BLaER1 (cell line): ENCODE results near the gene MED31.

Experiments
- H3K27ac ChIP-seq: shearing (Covaris generic); formaldehyde crosslinking; 2 replicates; pipeline ENCODE4 v1.8.1; 2022
- H3K27me3 ChIP-seq: shearing (Covaris generic); formaldehyde crosslinking; 2 replicates; pipeline ENCODE4 v1.8.1; 2022
- H3K36me3 ChIP-seq: shearing (Covaris generic); formaldehyde crosslinking; 2 replicates; pipeline ENCODE4 v1.8.1; 2022
- H3K4me1 ChIP-seq: shearing (Covaris generic); formaldehyde crosslinking; 2 replicates; pipeline ENCODE4 v1.8.1; 2022
- H3K4me2 ChIP-seq: shearing (Covaris generic); formaldehyde crosslinking; 2 replicates; pipeline ENCODE4 v1.8.1; 2022
- H3K4me3 ChIP-seq: shearing (Covaris generic); formaldehyde crosslinking; 2 replicates; pipeline ENCODE4 v1.8.1; 2022
- H3K9ac ChIP-seq: shearing (Covaris generic); formaldehyde crosslinking; 2 replicates; pipeline ENCODE4 v1.8.1; 2022
- H3K9me3 ChIP-seq: shearing (Covaris generic); formaldehyde crosslinking; 2 replicates; pipeline ENCODE4 v1.8.1; 2022
- H4K20me1 ChIP-seq: shearing (Covaris generic); formaldehyde crosslinking; 2 replicates; pipeline ENCODE4 v1.8.1; 2022
- Cebpa-rat ChIP-seq: shearing (Covaris generic); IDR thresholded peaks from 2 replicates; pipeline ENCODE4 v1.8.1; 2022

MED31 gene

DNA sequence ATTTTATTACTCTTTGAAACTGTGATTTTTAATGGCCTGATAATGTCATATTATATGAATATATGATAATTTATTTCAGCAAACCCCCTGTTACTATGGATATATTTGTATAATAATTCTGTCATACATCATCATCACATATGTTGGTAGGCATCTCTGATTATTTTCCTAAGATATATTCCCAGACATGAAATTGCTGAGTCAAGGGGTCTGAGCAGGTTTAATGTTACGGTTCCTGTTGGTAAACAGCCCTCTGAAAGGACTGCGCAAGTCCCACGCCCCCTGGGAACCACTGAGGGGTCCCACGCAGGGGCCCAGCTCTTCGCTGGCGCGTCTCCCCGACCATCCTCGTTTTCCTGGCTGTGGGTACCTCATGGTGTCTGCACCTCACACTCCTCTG is 37.5 kb upstream of the MED31 start:
- Histone ChIP-seq H3K9ac (no peak overlapping the region), H3K27ac (no peak overlapping the region), H3K9me3 (no peaks in the 10 kb centered on the region), H3K27me3 (no peaks in the 10 kb centered on the region), H3K36me3 (no peaks in the 10 kb centered on the region), H3K4me2 (no peak overlapping the region), H3K4me1 (no peaks in the 10 kb centered on the region), H3K4me3 (no peak overlapping the region), H4K20me1 (no peaks in the 10 kb centered on the region)
- no peak for TF ChIP-seq Cebpa-rat

DNA sequence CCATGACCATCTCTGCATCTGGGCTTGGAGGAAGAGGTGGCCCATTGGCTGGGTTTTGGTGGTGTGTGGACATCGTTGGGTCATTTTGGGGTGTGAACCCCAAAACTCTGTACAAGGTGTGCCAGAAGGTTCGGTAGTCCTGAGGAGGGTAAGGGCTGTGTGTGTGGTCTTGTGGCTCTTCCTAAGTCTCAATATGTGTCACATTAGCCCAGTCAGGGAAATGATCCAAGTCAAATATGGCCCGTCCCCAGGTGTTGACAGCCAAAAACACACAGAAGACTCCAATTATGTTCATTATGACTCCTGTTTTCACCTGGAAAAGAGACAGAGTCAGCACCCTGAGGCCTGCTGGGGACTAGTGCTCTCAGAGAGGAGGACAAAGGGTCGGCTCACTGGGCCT is 34.6 kb upstream of the MED31 start:
- no peak overlapping the region for H3K4me2 ChIP-seq

DNA sequence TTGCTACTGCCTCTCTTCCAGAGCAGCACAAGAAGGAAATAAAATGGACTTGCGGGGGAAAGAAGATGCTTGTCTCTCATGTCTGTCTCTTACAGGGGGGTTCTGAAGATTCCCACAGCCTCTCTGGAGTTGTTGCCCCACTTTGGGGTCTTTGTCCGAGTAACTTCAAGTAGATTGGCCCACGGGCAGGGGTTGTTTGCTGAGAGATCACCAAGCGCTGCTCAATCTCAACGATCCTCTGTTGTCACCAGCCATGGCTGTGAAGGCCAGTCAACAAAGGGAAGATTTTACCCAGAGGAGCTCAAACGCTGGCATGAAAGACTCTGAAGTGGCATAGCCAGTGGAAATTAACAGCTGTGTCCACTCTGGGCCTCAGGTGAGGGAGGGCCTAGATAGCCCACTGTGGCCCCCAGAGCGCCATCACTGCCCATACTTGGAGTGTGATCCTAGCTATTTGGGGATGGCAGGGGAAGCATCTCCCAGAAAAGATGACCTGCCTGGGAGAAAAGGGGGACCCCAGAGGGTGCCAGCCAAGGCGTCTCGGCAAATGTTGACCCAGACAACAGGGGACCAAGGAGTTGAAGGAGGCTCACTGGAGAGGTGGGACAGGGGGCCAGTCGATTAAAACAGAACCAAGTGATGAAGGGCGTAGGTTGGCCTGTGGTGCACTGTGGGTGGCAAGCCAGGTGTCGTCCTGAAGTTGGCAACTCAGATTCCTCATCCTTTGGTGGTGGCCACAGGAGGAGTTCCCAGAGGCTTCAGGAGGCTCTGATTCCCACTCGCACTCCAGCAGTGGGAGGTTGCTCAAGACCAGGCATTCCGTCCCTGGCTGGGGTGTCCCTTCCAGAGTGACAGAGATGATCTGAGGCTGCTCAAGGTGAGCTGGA is 33.7 kb upstream of the MED31 start:
- Histone ChIP-seq H3K27me3 (peaks cover 8% of the 10 kb centered on the region; the same call in 1 of the 2 replicates), H3K4me2 (no peak overlapping the region), H3K9ac (no peak overlapping the region), H4K20me1 (no peaks in the 10 kb centered on the region), H3K36me3 (no peaks in the 10 kb centered on the region), H3K9me3 (no peaks in the 10 kb centered on the region), H3K27ac (no peak overlapping the region), H3K4me1 (peaks cover 15% of the 10 kb centered on the region), H3K4me3 (no peak overlapping the region)
- no peak for TF ChIP-seq Cebpa-rat

More for the DNA sequence above, 34.6 kb upstream of the MED31 start:
- Histone ChIP-seq H3K4me3 (no peak overlapping the region), H3K9ac (no peak overlapping the region), H3K4me1 (peaks cover 6% of the 10 kb centered on the region), H3K27ac (no peak overlapping the region), H4K20me1 (no peaks in the 10 kb centered on the region), H3K36me3 (no peaks in the 10 kb centered on the region), H3K9me3 (no peaks in the 10 kb centered on the region), H3K27me3 (peaks cover 8% of the 10 kb centered on the region; the same call in 1 of the 2 replicates)
- TF ChIP-seq Cebpa-rat, result no peak

DNA sequence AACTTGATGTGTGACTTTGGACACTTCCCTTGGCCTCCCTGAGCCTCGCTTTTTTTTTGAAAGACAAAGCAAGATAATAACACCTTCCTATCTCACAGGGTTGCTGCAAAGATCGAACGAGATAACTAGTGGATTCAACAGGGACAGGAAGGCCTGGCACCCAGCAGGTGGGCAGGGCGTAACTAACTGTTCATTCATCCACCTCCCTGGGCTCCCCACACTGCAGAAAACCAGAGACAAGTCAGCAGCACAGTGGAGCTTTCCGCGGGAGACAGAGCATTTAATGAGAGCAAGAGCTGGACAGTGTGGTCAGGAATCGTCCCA is 33.0 kb upstream of the MED31 start:
- Histone ChIP-seq H3K9ac (no peak overlapping the region), H3K27me3 (peaks cover 8% of the 10 kb centered on the region; the same call in 1 of the 2 replicates), H3K4me2 (no peak overlapping the region), H3K4me3 (no peak overlapping the region), H3K4me1 (peaks cover 22% of the 10 kb centered on the region), H4K20me1 (no peaks in the 10 kb centered on the region), H3K36me3 (no peaks in the 10 kb centered on the region), H3K27ac (no peak overlapping the region), H3K9me3 (no peaks in the 10 kb centered on the region)
- no peak for TF ChIP-seq Cebpa-rat

DNA sequence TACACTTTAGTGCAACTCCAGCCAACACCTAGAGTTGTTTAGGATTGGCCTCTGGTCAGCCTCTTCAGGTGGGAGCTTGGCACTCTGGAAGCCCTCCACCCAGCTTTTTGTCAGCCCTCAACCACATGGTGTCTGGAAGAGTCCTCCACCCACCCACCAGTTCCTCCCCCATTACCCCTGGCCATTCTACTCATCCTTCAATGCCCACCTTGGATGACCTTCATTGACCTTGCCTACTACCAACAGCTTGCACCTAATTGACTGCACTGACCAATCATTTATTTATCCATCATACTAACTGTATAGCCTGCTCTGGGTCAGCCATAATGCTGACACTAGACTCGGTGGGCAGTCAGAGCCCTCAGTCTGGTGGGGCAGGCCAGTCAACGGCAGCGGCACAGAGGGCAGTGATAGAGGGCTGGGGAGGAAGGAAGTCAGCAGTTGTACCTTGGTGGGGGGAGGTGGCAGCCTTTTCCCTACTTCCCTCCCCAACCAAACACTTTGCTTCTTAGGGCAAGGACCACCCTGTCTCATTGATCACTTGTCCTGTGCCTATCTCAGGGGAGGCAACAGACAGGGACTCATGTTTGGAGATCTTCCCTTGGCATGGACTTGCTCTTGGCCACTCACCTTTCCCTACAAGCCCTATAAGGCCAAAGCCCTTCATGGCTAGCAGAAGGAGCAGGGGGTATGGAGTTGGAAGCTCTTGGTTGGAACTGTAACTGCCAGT is 32.5 kb upstream of the MED31 start:
- no peaks in the 10 kb centered on the region for H3K36me3 ChIP-seq
- no peak overlapping the region for H3K9ac ChIP-seq
- no peaks in the 10 kb centered on the region for H3K9me3 ChIP-seq
- peaks cover 27% of the 10 kb centered on the region for H3K4me1 ChIP-seq
- no peak overlapping the region for H3K4me2 ChIP-seq
- H3K27ac ChIP-seq, result no peak overlapping the region
- no peak for TF ChIP-seq Cebpa-rat
- H4K20me1 ChIP-seq, result no peaks in the 10 kb centered on the region
- H3K27me3 ChIP-seq, result peaks cover 14% of the 10 kb centered on the region
- H3K4me3 ChIP-seq, result no peak overlapping the region

DNA sequence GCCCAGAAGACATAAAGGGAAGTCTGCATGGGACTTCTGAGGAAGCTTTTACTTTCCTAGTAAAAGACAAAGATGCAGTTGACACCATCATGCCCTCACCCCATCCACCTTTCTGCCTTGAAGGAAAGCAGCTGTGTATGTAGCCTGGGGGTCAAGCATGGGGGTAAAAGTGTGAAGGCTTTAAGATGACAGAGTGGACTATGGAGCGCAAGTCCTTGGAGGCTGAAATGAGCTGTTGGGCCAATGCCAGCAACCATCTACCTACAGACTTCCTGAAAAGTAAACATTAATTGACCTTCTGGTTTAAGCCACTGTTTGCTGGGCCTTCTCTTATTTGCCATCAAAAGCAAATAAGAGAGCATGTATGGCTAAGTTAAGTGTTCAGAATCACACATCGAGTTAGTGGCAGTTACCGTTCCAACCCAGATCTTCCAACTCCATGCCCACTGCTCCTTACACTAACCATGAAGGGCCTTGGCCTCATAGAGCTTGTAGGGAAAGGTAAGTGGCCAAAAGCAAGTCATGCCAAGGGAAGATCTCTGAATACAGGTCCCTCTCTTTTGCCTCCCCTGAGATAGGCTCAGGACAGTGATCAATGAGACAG is 31.8 kb upstream of the MED31 start:
- Histone ChIP-seq H3K27ac (no peak overlapping the region), H3K9me3 (no peaks in the 10 kb centered on the region), H3K4me2 (no peak overlapping the region), H3K27me3 (peaks cover 21% of the 10 kb centered on the region), H3K4me1 (peaks cover 34% of the 10 kb centered on the region), H4K20me1 (peaks cover 6% of the 10 kb centered on the region; the same call in 1 of the 2 replicates), H3K9ac (no peak overlapping the region), H3K4me3 (no peak overlapping the region), H3K36me3 (no peaks in the 10 kb centered on the region)
- no peak for TF ChIP-seq Cebpa-rat

DNA sequence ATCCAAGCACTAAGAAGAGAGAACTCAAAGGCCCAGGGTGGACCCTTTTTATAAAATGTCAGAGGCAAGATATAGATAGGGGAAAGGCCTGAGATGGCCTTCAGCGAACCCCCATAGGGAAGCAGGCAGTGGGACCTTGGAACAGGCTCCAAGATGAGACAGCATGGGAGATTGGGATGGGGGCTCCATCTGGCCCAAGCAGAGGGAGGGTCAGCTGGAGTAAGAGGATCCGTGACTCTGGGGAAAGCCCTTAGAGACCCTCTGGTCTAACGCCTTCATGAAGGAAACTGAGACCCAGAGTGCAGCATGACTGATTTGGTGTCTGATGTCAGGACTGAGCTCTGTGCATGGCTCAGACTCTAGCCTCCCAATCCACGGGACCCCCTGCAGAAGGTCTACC is 30.9 kb upstream of the MED31 start:
- Histone ChIP-seq H3K36me3 (no peaks in the 10 kb centered on the region), H3K27me3 (peaks cover 29% of the 10 kb centered on the region), H3K4me3 (no peak overlapping the region), H3K9me3 (no peaks in the 10 kb centered on the region), H3K27ac (no peak overlapping the region), H4K20me1 (peaks cover 14% of the 10 kb centered on the region), H3K4me2 (no peak overlapping the region), H3K9ac (no peak overlapping the region), H3K4me1 (peaks cover 43% of the 10 kb centered on the region)
- TF ChIP-seq Cebpa-rat, result no peak

DNA sequence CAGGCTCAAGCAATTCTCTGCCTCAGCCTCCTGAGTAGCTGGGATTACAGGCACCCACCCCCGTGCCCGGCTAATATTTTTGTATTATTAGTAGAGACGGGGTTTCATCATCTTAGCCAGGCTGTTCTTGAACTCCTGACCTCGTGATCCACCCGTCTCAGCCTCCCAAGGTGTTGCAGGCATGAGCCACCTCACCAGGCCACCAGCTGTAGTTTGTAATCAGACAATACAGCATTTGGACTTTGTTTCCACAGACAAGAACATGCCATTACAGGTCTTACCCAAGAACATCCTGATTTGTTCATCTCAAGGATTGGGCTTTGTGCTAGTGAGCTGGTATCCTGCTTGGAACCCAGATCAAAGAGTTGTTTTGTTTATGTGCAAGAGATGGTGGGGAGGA is 30.3 kb upstream of the MED31 start:
- Histone ChIP-seq H3K9ac (no peak overlapping the region), H3K4me1 (peaks cover 49% of the 10 kb centered on the region), H3K27ac (no peak overlapping the region), H3K36me3 (no peaks in the 10 kb centered on the region), H4K20me1 (peaks cover 21% of the 10 kb centered on the region), H3K27me3 (peaks cover 36% of the 10 kb centered on the region), H3K4me2 (peak overlapping the region; percentile 66; the same call in 1 of the 2 replicates), H3K9me3 (no peaks in the 10 kb centered on the region), H3K4me3 (no peak overlapping the region)
- no peak for TF ChIP-seq Cebpa-rat

DNA sequence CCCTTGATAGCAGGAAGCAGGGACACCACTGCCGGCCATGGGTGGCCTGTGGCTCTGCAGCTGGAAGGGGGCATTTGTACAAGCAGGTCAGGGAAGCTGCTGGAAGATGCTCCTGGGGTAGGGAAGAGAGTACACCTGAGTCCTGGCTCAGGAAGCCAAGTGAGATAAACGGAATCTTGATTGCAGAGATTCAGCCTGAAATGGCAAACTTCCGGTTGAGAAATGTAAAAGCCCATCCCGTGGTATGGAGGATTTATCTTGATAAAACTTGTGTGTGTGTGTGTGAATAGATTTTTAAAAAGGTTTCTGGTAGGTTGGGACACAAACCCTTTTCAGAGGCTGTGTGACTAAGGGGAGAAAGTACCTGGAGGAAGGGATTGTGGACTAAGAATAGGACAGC is 29.8 kb upstream of the MED31 start:
- H3K27me3 ChIP-seq, result peaks cover 41% of the 10 kb centered on the region
- H3K4me1 ChIP-seq, result peaks cover 52% of the 10 kb centered on the region
- no peaks in the 10 kb centered on the region for H3K9me3 ChIP-seq
- H3K4me3 ChIP-seq, result no peak overlapping the region
- peaks cover 26% of the 10 kb centered on the region for H4K20me1 ChIP-seq
- H3K9ac ChIP-seq, result no peak overlapping the region
- no peak for TF ChIP-seq Cebpa-rat
- no peaks in the 10 kb centered on the region for H3K36me3 ChIP-seq
- H3K27ac ChIP-seq, result no peak overlapping the region
- peak overlapping the region; percentile 66; the same call in 1 of the 2 replicates for H3K4me2 ChIP-seq

DNA sequence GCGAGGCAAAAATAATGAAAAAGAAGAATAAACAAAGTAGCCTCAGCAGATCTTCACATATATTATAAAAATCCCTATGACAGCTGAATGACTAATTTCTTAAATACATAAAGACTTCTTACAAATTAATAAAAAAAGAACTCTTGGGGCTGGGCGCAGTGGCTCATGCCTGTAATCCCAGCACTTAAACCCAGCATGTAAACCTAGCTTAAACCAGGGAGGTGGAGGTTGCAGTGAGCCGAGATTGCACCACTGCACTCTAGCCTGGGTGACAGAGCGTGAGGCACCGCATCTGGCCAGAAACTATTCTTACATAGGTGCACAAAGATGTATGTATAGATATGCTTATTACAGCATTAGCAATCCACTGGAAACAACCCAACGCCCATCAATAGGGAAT is 27.8 kb upstream of the MED31 start:
- H4K20me1 ChIP-seq, result peaks cover 44% of the 10 kb centered on the region
- H3K4me3 ChIP-seq, result no peak overlapping the region
- peaks cover 59% of the 10 kb centered on the region for H3K4me1 ChIP-seq
- H3K27ac ChIP-seq, result no peak overlapping the region
- no peaks in the 10 kb centered on the region for H3K36me3 ChIP-seq
- 0 out of 2 replicates have a peak overlapping the region, but pooled peaks have one; percentile 66 for H3K4me2 ChIP-seq
- no peak overlapping the region for H3K9ac ChIP-seq
- no peaks in the 10 kb centered on the region for H3K9me3 ChIP-seq
- TF ChIP-seq Cebpa-rat, result no peak
- H3K27me3 ChIP-seq, result peaks cover 58% of the 10 kb centered on the region
